Ovary (tissue), 3 donors: ENCODE measurements around the gene ZNF814.

Source experiments
- CTCF ChIP-seq, 3 donors: fragments of 450-650 bp in 2 of 3; fragments of 200-600 bp in 1 of 3; IDR thresholded peaks; one replicate each; pipeline versions ENCODE4 v1.5.1 to v1.8.0; 2016 to 2022; ENCODE audit warnings: antibody characterized with exemption in 3 of 3, mild to moderate bottlenecking in 1 of 3
- POLR2A ChIP-seq: fragments of 450-650 bp; IDR thresholded peaks from one replicate; pipeline ENCODE4 v1.6.1; 2017; ENCODE audit warnings: antibody characterized with exemption, mild to moderate bottlenecking, moderate library complexity
- donor health status: DM: no; HTN: no; CAD: no.

- TF ChIP-seq CTCF (IDR thresholded peaks at IDR 0.05) (no peak), POLR2A (no peak)
Measured at GRCh38 chr19:57802269-57802668, 86.6 kb downstream of the ZNF814 start.
